ENCODE measurements around the gene ARHGAP29.

ARHGAP29 gene

DNA sequence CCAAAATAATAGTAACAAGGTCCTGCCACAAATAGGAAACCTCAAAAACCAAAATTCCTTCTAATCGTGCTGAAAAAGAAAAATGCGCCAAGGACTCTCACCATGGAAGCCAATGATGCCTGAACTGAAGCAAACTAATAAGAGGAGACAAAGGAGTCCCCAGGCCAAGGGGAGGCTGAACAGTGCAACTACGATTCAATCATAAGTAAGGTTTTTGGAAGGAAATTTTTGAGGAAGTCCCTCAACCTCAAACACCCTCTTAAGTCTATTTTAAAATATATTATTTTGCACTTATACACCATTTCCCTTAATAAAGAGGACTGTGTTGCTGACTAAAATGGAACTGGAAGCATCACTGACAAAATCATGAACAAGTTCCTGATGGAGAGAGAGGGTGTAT, 1.7 kb upstream of the ARHGAP29 start:
- no peak for DNase-seq (ENCODE audit: low read depth, low spot score)
- no peak overlapping the region for H3K4me3 ChIP-seq (ENCODE audit: low read length)

DNA sequence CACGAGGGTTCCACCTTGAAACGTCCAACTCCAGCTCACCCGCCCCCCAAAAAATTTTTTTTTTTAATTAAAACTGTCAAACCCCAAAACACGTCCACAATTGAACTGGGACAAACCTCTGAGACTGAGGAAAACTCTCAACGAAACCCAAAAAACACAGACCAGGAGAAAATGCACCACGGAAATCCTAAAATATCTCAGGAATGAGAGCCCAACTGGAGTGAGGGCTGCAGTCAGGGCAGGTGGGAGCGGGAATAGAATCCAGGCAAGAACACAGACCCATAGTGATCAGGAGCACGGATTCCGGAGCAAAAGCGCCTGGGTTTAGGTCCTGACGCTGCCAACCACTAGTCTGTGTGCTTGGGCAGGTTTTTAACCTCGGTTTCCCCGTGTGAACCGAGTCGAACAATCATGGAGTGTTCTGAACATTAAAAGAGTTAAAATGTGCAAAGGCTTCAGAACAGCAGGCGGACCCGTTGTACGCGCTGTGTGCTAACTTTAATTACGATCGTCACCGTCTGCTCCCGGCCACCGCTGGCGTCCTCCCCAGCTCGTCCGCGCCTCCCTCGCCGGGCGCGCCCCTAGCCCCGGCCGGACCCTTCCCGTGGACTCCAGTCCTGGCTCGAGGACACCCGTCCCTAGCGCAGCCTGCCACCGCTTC, 624 bp downstream of the ARHGAP29 start:
- peak overlapping the region; percentile 35 for H3K4me3 ChIP-seq (ENCODE audit: low read length)
- DNase-seq (ENCODE audit: low read depth, low spot score) = peak; percentile 5

GRCh38 chr1:94236013-94236491, 1.3 kb downstream of the ARHGAP29 start:
- no peak overlapping the region for H3K4me3 ChIP-seq (ENCODE audit: low read length)
- DNase-seq (ENCODE audit: low read depth, low spot score) = no peak

- no peak for DNase-seq (ENCODE audit: low read depth, low spot score)
- no peak overlapping the region for H3K4me3 ChIP-seq (ENCODE audit: low read length)
Measured at GRCh38 chr1:94235189-94236012, 2.0 kb downstream of the ARHGAP29 start.

DNA sequence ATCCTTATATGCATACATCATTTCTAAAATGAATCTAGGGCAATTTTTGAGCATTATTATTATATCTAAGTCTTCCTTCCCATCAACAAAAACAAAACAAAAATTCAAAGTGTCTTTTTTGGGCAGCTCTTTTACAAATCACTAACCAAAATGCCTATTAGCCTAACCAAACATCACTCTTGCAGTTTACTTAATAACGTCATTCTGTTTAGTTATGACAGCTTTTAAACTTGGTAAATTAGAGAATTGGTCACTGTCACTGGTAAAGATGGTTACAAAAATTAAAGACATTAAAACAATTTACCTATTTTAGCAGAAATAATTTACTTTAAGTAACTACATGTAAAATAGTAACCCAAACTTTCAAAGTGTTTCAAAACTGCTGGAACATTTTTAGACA, 2.8 kb downstream of the ARHGAP29 start:
- H3K4me3 ChIP-seq (ENCODE audit: low read length) = no peak overlapping the region
- no peak for DNase-seq (ENCODE audit: low read depth, low spot score)

DNA sequence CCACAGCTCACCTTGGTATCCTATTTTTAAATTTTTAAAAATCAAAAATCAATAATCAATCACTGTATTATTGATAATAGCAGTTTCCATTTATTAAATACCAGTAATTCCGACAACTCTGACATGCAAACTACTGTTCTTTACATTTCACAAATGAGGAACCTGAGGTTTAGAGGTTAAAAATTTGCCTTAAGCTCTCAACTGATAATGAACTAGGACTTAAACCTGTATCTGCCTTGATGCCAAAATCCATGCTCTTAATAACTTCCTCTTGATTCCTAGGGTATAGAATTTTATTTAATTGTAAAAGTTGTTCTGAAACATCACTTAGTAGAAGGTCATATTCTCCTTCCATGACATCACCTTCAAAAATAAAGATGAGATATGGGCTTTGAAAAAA, 5.6 kb downstream of the ARHGAP29 start:
- H3K4me3 ChIP-seq (ENCODE audit: low read length) = no peak overlapping the region
- DNase-seq (ENCODE audit: low read depth, low spot score) = no peak

DNA sequence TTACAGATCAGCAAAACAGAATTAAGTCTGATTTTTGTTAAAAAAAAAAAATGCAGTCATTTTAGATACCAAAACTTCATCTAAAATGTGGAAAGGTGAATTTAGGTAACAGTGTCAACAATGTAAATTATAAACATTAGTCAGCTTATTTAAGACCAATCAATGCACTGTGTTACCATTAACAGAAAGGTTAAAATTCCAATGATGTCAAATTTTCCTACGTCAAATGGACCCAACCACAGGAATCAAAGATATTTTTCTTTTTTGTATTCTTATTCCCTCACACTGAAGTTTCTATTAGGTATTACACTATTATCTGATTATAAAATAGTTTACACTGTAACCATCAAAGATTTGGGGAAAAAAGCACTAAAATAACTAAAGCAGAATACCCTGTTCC, 6.5 kb downstream of the ARHGAP29 start:
- H3K4me3 ChIP-seq (ENCODE audit: low read length) = no peak overlapping the region
- DNase-seq (ENCODE audit: low read depth, low spot score) = no peak

DNA sequence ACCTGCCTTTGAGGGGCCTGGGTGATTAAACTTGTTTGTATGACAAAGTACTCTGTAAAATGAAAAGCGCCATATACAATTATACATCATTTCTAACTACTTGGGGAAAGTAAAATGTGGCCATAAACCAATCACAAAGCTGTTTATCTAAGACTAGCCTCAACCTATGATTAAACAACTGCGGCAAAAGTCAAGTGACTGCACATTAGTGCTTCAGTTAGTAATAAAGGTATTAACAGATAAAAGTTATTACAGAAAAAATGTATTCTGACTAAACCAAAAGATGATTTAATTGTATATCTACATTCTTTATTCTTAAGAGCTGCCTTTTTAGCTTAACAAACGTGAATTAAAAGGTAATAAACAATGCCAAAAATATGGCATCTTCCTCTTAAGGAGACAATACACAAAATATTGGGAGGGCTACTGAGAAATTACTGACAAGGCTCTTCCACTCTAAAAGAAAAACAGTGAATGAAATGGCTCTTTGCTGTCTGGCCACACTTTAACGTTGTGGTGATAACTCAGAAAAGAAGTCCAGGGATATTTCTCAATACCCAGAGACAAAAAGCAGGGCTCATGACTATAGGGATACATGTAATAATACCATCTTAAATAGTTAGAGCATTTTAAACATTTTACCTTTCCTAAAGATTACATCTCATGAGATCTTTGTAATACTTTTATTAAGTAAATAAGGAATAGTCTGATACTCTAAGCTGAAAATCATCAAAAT, 8.6 kb downstream of the ARHGAP29 start:
- H3K4me3 ChIP-seq (ENCODE audit: low read length) = no peak overlapping the region
- DNase-seq (ENCODE audit: low read depth, low spot score) = no peak

GRCh38 chr1:94227624-94228023, 9.8 kb downstream of the ARHGAP29 start:
- no peak overlapping the region for H3K4me3 ChIP-seq (ENCODE audit: low read length)
- no peak for DNase-seq (ENCODE audit: low read depth, low spot score)

GRCh38 chr1:94225845-94226244, 11.5 kb downstream of the ARHGAP29 start:
- DNase-seq (ENCODE audit: low read depth, low spot score) = no peak
- no peak overlapping the region for H3K4me3 ChIP-seq (ENCODE audit: low read length)

- DNase-seq (ENCODE audit: low read depth, low spot score) = no peak
- H3K4me3 ChIP-seq (ENCODE audit: low read length) = no peak overlapping the region
Measured at GRCh38 chr1:94218332-94218731, 19.1 kb downstream of the ARHGAP29 start.

- no peak for DNase-seq (ENCODE audit: low read depth, low spot score)
- no peak overlapping the region for H3K4me3 ChIP-seq (ENCODE audit: low read length)
Measured at GRCh38 chr1:94215955-94216354, 21.4 kb downstream of the ARHGAP29 start.

- DNase-seq (ENCODE audit: low read depth, low spot score) = no peak
- H3K4me3 ChIP-seq (ENCODE audit: low read length) = no peak overlapping the region
Measured at GRCh38 chr1:94209982-94210381, 27.4 kb downstream of the ARHGAP29 start.

GRCh38 chr1:94209425-94209824, 28.0 kb downstream of the ARHGAP29 start:
- no peak for DNase-seq (ENCODE audit: low read depth, low spot score)
- no peak overlapping the region for H3K4me3 ChIP-seq (ENCODE audit: low read length)

GRCh38 chr1:94207695-94208094, 29.7 kb downstream of the ARHGAP29 start:
- H3K4me3 ChIP-seq (ENCODE audit: low read length) = no peak overlapping the region
- DNase-seq (ENCODE audit: low read depth, low spot score) = no peak

GRCh38 chr1:94205639-94206038, 31.7 kb downstream of the ARHGAP29 start:
- H3K4me3 ChIP-seq (ENCODE audit: low read length) = no peak overlapping the region
- no peak for DNase-seq (ENCODE audit: low read depth, low spot score)

- DNase-seq (ENCODE audit: low read depth, low spot score) = no peak
Measured at GRCh38 chr1:94202241-94202640, 35.1 kb downstream of the ARHGAP29 start.

DNA sequence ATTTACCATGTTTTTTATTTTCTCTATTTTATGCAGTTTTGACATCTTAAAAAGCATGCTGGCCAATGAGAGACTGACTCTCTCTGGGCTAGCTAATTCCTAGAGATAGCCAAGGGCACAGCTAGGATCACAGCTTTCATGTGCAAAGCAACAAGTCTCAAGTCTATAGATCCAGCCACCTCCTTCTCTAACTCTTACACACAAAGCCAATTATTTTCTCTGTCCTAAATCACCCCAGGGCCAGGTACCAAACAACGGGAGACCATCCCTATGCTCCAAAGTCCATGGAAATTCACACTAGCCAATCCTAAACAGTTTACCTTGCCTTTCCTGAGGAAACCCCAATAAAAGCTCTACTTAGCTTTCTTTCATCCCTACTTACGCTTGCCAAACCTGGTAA, 38.0 kb downstream of the ARHGAP29 start:
- DNase-seq (ENCODE audit: low read depth, low spot score) = no peak

More at GRCh38 chr1:94202241-94202640, 35.1 kb downstream of the ARHGAP29 start:
- H3K4me3 ChIP-seq (ENCODE audit: low read length) = no peak overlapping the region

DNA sequence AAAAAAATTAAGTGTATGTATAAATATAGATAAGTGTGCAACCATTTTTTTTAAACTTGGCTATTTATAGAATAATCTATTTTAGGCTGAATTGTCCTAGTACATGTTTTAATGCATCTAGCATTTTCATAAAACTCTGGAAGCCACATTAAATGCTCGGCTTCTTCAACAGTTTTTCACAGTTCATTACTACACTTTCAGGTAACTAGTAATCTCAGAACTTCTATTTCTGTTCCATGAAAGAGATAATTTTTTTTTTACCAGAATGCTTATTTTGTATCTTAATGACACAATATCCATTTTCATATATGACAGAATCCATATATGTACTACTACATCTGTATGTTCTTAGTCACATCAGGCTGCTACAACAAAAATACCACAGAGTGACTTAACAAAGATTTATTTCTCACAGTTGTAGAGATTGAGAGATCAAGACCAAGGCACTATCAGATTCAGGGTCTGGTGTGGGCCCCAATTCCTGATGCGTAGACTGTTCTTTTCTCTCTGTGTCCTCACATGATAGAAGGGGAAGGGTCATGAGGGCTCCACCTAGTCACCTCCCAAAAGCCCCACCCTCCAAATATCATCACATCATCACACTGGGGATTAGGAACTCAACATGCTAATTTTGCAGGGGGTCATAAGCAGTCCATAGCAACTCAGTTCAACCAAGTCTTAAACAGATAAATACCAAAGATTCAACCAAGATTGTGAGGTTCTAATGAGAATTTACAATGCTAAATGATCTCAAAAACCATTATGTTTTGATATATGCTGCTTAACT, 43.1 kb downstream of the ARHGAP29 start:
- no peak for DNase-seq (ENCODE audit: low read depth, low spot score)
- no peak overlapping the region for H3K4me3 ChIP-seq (ENCODE audit: low read length)

More for the DNA sequence above, 38.0 kb downstream of the ARHGAP29 start:
- H3K4me3 ChIP-seq (ENCODE audit: low read length) = no peak overlapping the region

All from Jurkat, Clone E6-1 (cell line).